GM23248 (cell line): ENCODE results near the gene SMPD1. TPM values are rescaled to one million over a fixed set of nuclear protein-coding genes. Genes with fewer than 3 reads are reported as not detected.

Source experiments
- DNase-seq: peaks from one replicate; pipeline ENCODE4 v3.0.0-alpha.2; 2015
- H2AFZ ChIP-seq: fragments of 200-600 bp; sonication (generic); 2 replicates; pipeline ENCODE4 v1.6.1; 2016; ENCODE audit warnings: antibody characterized with exemption
- H3F3A ChIP-seq: fragments of 200-600 bp; sonication (generic); 2 replicates; pipeline ENCODE4 v1.6.1; 2016; ENCODE audit warnings: mild to moderate bottlenecking, antibody characterized with exemption, mixed run types; ENCODE audit not compliant: insufficient read depth
- H3K27ac ChIP-seq: fragments of 200-600 bp; sonication (generic); 2 replicates; pipeline ENCODE4 v1.5.1; 2016; ENCODE audit warnings: mild to moderate bottlenecking
- H3K27me3 ChIP-seq: fragments of 200-600 bp; sonication (generic); replicated peaks from 2 replicates; pipeline ENCODE4 v1.6.1; 2016; ENCODE audit warnings: mild to moderate bottlenecking; ENCODE audit not compliant: insufficient read depth
- H3K36me3 ChIP-seq: fragments of 200-600 bp; sonication (generic); 2 replicates; pipeline ENCODE4 v1.6.1; 2016; ENCODE audit warnings: low read depth, mild to moderate bottlenecking
- H3K4me1 ChIP-seq: fragments of 200-600 bp; sonication (generic); 2 replicates; pipeline ENCODE4 v1.6.1; 2016; ENCODE audit warnings: mild to moderate bottlenecking; ENCODE audit not compliant: insufficient read depth
- H3K4me2 ChIP-seq: fragments of 200-600 bp; sonication (generic); one replicate; pipeline ENCODE4 v1.6.1; 2016; ENCODE audit warnings: mild to moderate bottlenecking; ENCODE audit not compliant: unreplicated experiment
- H3K4me3 ChIP-seq: fragments of 200-600 bp; sonication (generic); 2 replicates; pipeline ENCODE4 v1.5.1; 2016; ENCODE audit warnings: mild to moderate bottlenecking
- H3K79me2 ChIP-seq: fragments of 200-600 bp; sonication (generic); 2 replicates; pipeline ENCODE4 v1.6.1; 2016; ENCODE audit warnings: mild to moderate bottlenecking; ENCODE audit not compliant: insufficient read depth
- H3K9ac ChIP-seq: fragments of 200-600 bp; sonication (generic); 2 replicates; pipeline ENCODE4 v1.6.1; 2016; ENCODE audit warnings: mild to moderate bottlenecking
- H3K9me2 ChIP-seq: fragments of 200-600 bp; sonication (generic); 2 replicates; pipeline ENCODE4 v1.6.1; 2016; ENCODE audit warnings: mixed run types, mild to moderate bottlenecking, moderate library complexity; ENCODE audit not compliant: insufficient read depth
- H3K9me3 ChIP-seq: fragments of 200-600 bp; sonication (generic); one replicate; pipeline ENCODE4 v1.6.1; 2017; ENCODE audit warnings: low read depth
- H4K20me1 ChIP-seq: fragments of 200-600 bp; sonication (generic); 2 replicates; pipeline ENCODE4 v1.6.0; 2016; ENCODE audit not compliant: insufficient read depth
- EZH2 ChIP-seq: fragments of 200-600 bp; sonication (generic); IDR thresholded peaks from 2 replicates; pipeline ENCODE4 v1.6.1; 2018; ENCODE audit warnings: antibody characterized with exemption, mild to moderate bottlenecking; ENCODE audit not compliant: insufficient read depth, poor library complexity, severe bottlenecking
- EZH2phosphoT487 ChIP-seq: fragments of 200-600 bp; sonication (generic); IDR thresholded peaks from 2 replicates; pipeline ENCODE4 v1.6.1; 2018; ENCODE audit warnings: antibody characterized with exemption, moderate library complexity, mild to moderate bottlenecking, low read depth; ENCODE audit not compliant: insufficient read depth
- WGBS, 2 experiments: methylation state at CpG; one replicate each; pipeline ENCODE4 v1.1.6; 2015 to 2017; ENCODE audit warnings: low lambda C conversion rate in 2 of 2, low coverage in 1 of 2; ENCODE audit errors: missing lambda C conversion rate in 2 of 2; 5-methylcytosine and 5-hydroxymethylcytosine counted together
- in situ Hi-C: fragments of 300-500 bp; cut with MboI; formaldehyde crosslinking; loops from 2 replicates; pipeline ENCODE4 v1.15.0; 2020
- polyA plus RNA-seq: library from polyadenylated mRNA; unstranded; fragments of >200 nt; fragmentation: Nextera tagmentation; extraction: Ambion mirVana; gene quantifications from 2 replicates; pipeline ENCODE4 v1.2.1, GENCODE V29; 2016
- total RNA-seq: library from RNA; depleted of rRNA; stranded (reverse); fragments of >200 nt; shearing (Covaris generic); gene quantifications from 2 replicates; pipeline ENCODE4 v1.2.3, GENCODE V29; 2014

Gene SMPD1
- total and polyA plus RNA-seq, 2 experiments from 2014 or later, result 67.9 to 87.8 TPM

DNA sequence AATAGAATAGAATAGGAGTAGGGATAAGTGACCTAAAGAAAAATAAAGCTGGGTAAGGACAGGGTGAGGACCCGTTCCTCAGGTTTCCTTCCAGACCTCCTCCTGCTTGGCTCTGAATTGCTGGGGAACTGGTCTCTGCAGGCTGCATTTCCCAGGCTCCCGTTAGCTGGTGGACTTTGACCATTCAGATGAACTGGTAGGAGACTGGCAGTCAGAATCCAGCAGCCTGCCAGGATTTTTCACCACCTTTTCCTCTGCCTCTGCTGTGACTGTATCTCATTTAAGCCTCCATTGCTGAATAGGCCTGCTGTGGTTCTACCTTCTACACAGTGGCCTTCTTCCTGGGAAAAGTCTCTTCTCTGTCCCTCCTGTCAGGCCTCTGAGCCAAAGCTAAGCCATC, 24.6 kb upstream of the SMPD1 start:
- TF ChIP-seq EZH2 (no peak), EZH2phosphoT487 (no peak)
- H4K20me1 ChIP-seq, result no peaks in the 10 kb centered on the region
- no peak overlapping the region for H3K4me2 ChIP-seq
- DNase-seq, result no peak
- H2AFZ ChIP-seq, result no peak overlapping the region
- WGBS, 2 experiments, result 88 to 90% methylated on average over 2 of the region's 2 CpGs
- no peaks in the 10 kb centered on the region for H3K9me3 ChIP-seq
- H3F3A ChIP-seq, result no peaks in the 10 kb centered on the region
- H3K9me2 ChIP-seq, result no peaks in the 10 kb centered on the region
- no peaks in the 10 kb centered on the region for H3K79me2 ChIP-seq
- no peak overlapping the region for H3K9ac ChIP-seq
- H3K27ac ChIP-seq, result no peak overlapping the region
- in situ Hi-C loops, result no loop called here
- no peaks in the 10 kb centered on the region for H3K27me3 ChIP-seq
- H3K4me3 ChIP-seq, result no peak overlapping the region
- no peaks in the 10 kb centered on the region for H3K4me1 ChIP-seq
- no peaks in the 10 kb centered on the region for H3K36me3 ChIP-seq

DNA sequence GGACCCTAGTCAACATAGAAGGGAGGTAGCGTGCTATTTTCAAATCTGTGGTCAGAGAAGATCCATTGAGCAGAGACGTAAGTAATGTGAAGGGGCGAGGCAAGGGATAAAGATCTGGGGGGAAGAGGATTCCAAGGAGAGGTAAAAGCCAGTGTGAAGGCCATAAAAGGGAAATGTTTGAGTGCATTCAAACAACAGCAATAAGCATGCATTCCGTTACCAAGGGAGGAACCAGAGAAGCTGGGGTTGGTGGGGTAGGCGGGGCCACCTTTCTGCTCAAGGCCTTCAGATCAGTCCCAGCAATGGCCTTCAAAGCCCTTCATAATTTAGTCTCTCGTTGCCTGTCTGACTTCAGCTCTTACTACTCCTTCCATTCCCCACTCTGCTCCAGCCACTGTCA, 18.4 kb upstream of the SMPD1 start:
- no peaks in the 10 kb centered on the region for H3K4me1 ChIP-seq
- no peak for TF ChIP-seq EZH2
- TF ChIP-seq EZH2phosphoT487, result no peak
- DNase-seq, result no peak
- no peaks in the 10 kb centered on the region for H3K27me3 ChIP-seq
- 73 to 76% methylated on average over 6 of the region's 6 CpGs for WGBS, 2 experiments
- H3K4me3 ChIP-seq, result no peak overlapping the region
- H3K36me3 ChIP-seq, result no peaks in the 10 kb centered on the region
- H3K79me2 ChIP-seq, result no peaks in the 10 kb centered on the region
- no peak overlapping the region for H3K4me2 ChIP-seq
- no peaks in the 10 kb centered on the region for H3K9me2 ChIP-seq
- no peaks in the 10 kb centered on the region for H3K9me3 ChIP-seq
- H3F3A ChIP-seq, result no peaks in the 10 kb centered on the region
- H3K27ac ChIP-seq, result no peak overlapping the region
- H4K20me1 ChIP-seq, result no peaks in the 10 kb centered on the region
- in situ Hi-C loops, result no loop called here
- H3K9ac ChIP-seq, result no peak overlapping the region
- H2AFZ ChIP-seq, result no peak overlapping the region

DNA sequence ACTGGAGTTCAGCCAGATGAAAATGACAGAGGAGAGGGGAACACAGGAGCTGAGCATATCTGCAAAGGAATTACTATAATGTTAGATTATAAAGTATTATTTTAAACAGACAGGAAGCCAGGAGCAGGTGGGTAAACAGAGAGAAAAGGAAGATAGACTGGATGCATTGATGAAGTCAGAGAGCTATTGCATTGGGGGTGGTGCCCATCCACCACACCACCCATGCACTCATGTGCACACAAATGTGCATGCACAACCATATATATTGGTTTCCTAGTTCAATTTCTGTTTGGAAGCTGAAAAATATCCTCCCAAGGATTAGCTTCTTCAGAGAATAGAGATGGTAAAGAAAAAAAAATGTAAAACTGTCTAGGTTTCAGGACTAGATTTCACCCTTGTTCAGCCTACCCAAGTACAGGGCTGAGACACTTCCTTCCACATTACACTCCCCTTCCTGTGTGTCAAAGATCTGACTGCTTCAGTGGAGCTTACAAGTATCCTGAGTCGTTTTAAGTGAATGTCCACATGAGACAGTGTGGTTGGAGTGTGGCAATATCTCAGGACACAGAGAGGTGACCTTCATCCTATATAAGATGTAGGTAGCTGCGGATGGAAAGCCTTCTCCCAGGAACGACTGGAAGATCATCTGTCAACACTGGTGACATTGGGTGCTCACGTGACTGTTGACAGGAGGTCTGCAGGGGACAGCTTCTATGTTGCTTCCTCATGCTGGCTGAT, 12.2 kb upstream of the SMPD1 start:
- Histone ChIP-seq H4K20me1 (no peaks in the 10 kb centered on the region), H3K4me1 (no peaks in the 10 kb centered on the region), H3K9ac (no peak overlapping the region), H3K27me3 (no peaks in the 10 kb centered on the region), H3K36me3 (no peaks in the 10 kb centered on the region), H3K4me3 (no peak overlapping the region), H3F3A (no peaks in the 10 kb centered on the region), H3K9me2 (no peaks in the 10 kb centered on the region), H3K79me2 (no peaks in the 10 kb centered on the region), H3K27ac (no peak overlapping the region), H2AFZ (no peak overlapping the region), H3K9me3 (no peaks in the 10 kb centered on the region), H3K4me2 (no peak overlapping the region)
- no peak for DNase-seq
- in situ Hi-C loops, result no loop called here
- WGBS, 2 experiments, result 45 to 53% methylated on average over 4 of the region's 4 CpGs
- TF ChIP-seq EZH2phosphoT487 (no peak), EZH2 (no peak)

DNA sequence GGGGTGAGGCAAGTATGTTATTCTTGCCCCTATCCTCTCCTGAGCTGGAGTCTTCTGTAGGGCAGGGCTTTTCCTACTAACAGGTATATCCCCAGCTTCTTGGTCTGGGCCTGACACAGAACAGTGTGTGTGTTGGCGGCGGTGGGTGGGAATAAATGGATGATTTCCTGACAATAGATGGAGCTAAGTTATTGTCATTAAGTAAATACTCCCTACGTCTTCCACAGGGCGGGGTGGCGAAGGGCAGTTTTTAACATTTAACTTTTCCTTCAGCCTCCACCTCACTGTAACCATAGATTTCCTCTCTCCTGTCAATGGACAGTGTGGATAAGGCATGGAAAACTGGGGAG, 11.7 kb upstream of the SMPD1 start:
- no peaks in the 10 kb centered on the region for H4K20me1 ChIP-seq
- H3K4me2 ChIP-seq, result no peak overlapping the region
- H3K4me3 ChIP-seq, result no peak overlapping the region
- WGBS, 2 experiments, result 63 to 66% methylated on average over 5 of the region's 5 CpGs
- H3K9ac ChIP-seq, result no peak overlapping the region
- no peak overlapping the region for H2AFZ ChIP-seq
- TF ChIP-seq EZH2, result no peak
- no peak for TF ChIP-seq EZH2phosphoT487
- no peaks in the 10 kb centered on the region for H3K9me2 ChIP-seq
- DNase-seq, result no peak
- H3K27ac ChIP-seq, result no peak overlapping the region
- in situ Hi-C loops, result no loop called here
- no peaks in the 10 kb centered on the region for H3F3A ChIP-seq
- H3K9me3 ChIP-seq, result no peaks in the 10 kb centered on the region
- no peaks in the 10 kb centered on the region for H3K36me3 ChIP-seq
- H3K4me1 ChIP-seq, result no peaks in the 10 kb centered on the region
- no peaks in the 10 kb centered on the region for H3K79me2 ChIP-seq
- H3K27me3 ChIP-seq, result no peaks in the 10 kb centered on the region
